Memory B cell (primary cell): Measurements from ENCODE around the gene ZFHX3.

ENCODE experiments used
- ATAC-seq: fragments of 150-1000 bp; cut with Tn5 transposase; 2 replicates; pipeline ENCODE4 v1.10.0; 2021; ENCODE audit warnings: low read depth, mild to moderate bottlenecking, moderate library complexity
- DNase-seq, 2 donors: peaks; one replicate each; pipeline ENCODE4 v3.0.0; 2022; ENCODE audit warnings: low spot score in 2 of 2
- H3K27ac Mint-ChIP-seq: one replicate; pipeline ENCODE4 v1.8.0; 2022; ENCODE audit warnings: mild to moderate bottlenecking, moderate library complexity, mixed read lengths
- H3K27me3 Mint-ChIP-seq: one replicate; pipeline ENCODE4 v1.8.0; 2022; ENCODE audit warnings: mixed read lengths
- H3K36me3 Mint-ChIP-seq: one replicate; pipeline ENCODE4 v1.8.0; 2022; ENCODE audit warnings: mild to moderate bottlenecking, mixed read lengths
- H3K4me1 Mint-ChIP-seq: one replicate; pipeline ENCODE4 v1.8.0; 2022; ENCODE audit warnings: mixed read lengths
- H3K4me3 Mint-ChIP-seq: one replicate; pipeline ENCODE4 v1.8.0; 2022; ENCODE audit warnings: mild to moderate bottlenecking, moderate library complexity, mixed read lengths
- H3K9me3 Mint-ChIP-seq: one replicate; pipeline ENCODE4 v1.8.0; 2022; ENCODE audit warnings: mixed read lengths

ZFHX3 gene

DNA sequence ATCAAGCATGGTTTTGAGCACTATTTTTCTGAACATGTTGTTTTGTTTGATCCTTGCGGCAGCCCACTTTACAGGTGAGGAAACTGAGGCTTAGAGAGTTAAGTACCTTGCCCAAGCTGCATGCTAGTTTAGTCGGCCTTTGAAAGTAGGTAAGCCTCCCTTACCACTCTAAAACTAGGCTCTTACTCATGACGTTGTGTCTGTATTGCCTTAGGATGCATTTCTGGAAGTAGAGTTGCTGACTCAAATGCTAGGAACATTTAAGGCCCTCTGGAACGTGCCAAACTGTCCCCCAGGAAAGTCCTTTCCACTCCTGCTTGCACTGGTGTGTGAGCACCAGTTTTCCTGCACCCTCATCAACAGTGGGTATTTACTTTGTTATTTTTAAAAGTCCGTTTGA, 76.6 kb downstream of the ZFHX3 start:
- Mint-ChIP-seq H3K27me3 (no peaks in the 10 kb centered on the region), H3K4me3 (no peak overlapping the region), H3K4me1 (no peaks in the 10 kb centered on the region), H3K36me3 (peaks cover 1% of the 10 kb centered on the region), H3K27ac (no peak overlapping the region), H3K9me3 (no peaks in the 10 kb centered on the region)
- DNase-seq (no peak), ATAC-seq (no peak)

DNA sequence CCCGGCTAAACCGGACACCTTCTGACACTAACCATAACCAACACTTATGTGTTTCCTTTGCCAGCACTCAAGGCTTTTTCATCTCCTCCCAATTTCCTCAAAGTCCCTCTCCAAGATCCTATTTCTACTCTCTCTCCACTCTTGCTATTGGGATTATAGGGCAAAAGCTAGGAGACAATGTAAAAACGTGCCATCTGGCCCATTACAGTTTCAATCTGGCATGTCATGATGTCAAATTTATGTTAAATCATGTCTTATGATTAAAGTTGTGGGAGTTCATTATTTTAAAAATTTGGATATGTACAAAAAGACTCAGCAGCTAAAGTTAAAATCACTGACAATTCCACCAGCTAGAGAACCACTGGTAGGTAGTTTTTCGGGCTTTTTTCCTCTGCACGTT, 77.3 kb downstream of the ZFHX3 start:
- no peaks in the 10 kb centered on the region for H3K9me3 Mint-ChIP-seq
- no peak overlapping the region for H3K4me3 Mint-ChIP-seq
- no peaks in the 10 kb centered on the region for H3K27me3 Mint-ChIP-seq
- no peaks in the 10 kb centered on the region for H3K4me1 Mint-ChIP-seq
- no peak overlapping the region for H3K27ac Mint-ChIP-seq
- H3K36me3 Mint-ChIP-seq, result peaks cover 1% of the 10 kb centered on the region
- DNase-seq (no peak), ATAC-seq (no peak)

DNA sequence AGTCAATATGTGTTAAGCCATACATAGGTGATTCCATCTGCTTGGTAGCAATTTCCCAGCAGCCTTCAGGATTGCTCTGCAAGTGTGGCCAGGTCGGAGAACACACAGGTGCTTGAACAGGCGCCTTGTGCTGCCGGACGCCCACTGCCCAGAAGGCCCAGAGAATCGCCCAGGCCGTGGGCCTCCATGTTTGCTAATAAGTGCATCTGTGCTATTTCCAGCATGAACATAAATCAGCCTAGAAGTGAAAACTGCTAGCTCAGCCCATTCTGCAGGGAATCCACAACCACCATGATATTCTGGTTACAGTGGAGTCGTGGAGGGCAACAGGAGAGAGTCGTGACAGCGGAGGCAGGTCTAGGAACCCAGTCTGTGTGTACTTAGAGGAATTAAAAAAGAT, 78.1 kb downstream of the ZFHX3 start:
- ATAC-seq, result no peak
- H3K27me3 Mint-ChIP-seq, result no peaks in the 10 kb centered on the region
- H3K4me3 Mint-ChIP-seq, result no peak overlapping the region
- no peak for DNase-seq
- H3K4me1 Mint-ChIP-seq, result no peaks in the 10 kb centered on the region
- no peak overlapping the region for H3K27ac Mint-ChIP-seq
- no peaks in the 10 kb centered on the region for H3K9me3 Mint-ChIP-seq
- peaks cover 1% of the 10 kb centered on the region for H3K36me3 Mint-ChIP-seq

DNA sequence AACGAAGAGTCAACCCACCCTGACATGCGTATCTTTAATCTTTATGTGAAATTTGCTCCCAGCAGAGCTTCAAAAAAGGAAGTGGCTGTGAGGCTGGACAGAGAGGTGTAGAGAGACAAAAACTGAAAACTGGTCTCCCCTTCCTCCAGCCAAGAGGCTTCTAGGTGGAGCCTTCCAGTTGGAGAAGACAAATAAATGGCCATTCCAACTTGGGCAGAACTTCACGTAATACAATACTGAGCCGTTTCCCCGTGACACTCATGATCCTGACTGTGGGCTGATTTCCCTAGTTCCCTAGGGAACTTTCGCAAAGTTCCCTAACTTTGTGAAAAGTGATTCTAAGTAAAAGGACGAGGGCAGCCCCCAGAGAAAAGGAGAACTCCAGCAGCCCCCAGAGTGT, 78.8 kb downstream of the ZFHX3 start:
- no peaks in the 10 kb centered on the region for H3K27me3 Mint-ChIP-seq
- ATAC-seq (no peak), DNase-seq (no peak)
- H3K9me3 Mint-ChIP-seq, result no peaks in the 10 kb centered on the region
- H3K4me3 Mint-ChIP-seq, result no peak overlapping the region
- H3K36me3 Mint-ChIP-seq, result peaks cover 1% of the 10 kb centered on the region
- no peaks in the 10 kb centered on the region for H3K4me1 Mint-ChIP-seq
- no peak overlapping the region for H3K27ac Mint-ChIP-seq

DNA sequence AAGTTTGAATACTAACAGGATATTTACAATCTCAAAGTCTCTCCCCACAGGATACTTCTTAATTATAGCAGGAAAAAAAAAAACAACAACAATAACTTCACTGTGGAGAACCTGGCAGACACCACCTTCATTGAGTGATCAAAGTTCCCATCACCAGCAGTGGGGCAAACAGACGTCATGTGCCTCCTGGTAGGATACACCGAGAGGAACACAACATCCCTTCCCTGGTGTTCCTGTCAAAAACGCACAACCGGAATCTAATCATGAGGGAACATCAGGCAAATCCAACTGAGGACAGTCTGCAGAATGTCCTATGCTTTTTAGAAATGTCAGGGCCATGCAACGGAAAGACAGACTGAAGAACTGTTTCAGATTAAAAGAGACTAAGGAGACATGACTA, 80.0 kb downstream of the ZFHX3 start:
- Mint-ChIP-seq H3K9me3 (no peaks in the 10 kb centered on the region), H3K27ac (no peak overlapping the region), H3K36me3 (peaks cover 1% of the 10 kb centered on the region), H3K27me3 (no peaks in the 10 kb centered on the region), H3K4me3 (no peak overlapping the region), H3K4me1 (no peaks in the 10 kb centered on the region)
- no peak for DNase-seq
- ATAC-seq, result no peak

DNA sequence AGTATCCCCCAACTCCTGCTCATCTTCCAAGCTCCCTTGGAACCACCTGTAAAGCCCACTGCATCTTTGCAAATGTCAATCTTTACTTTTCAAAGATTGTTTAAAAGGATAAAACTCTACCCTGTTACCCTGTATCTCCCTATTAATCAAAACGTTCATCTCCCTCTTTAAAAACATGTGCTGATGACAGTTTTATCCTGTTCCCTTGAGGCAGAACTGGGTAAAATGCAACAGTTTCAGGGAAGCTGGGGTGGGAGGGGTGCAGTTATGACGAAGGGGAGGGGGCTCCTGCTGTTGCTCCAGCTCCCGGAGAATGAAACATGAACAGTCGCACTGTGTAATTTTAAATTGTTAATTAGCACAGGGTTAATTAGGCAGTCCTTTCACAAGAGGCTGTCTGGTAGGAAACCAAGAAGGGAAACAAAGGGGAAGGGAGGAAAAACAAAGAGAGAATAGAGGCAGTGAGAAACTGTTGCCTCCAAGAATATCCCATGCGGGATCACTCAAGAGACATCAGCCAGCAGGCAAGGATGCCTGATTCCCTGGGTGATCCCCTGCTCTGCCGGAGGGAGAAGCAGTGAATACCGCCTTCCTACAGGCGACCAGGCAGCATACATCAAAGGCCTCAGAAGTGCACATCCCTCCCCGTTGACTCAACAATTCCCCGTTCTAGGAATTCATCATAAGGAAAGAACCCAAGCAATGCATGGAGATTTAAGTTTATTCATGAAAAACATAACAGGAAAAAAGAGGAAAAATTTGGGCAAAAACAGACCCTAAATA, 84.2 kb downstream of the ZFHX3 start:
- DNase-seq, result no peak
- no peaks in the 10 kb centered on the region for H3K9me3 Mint-ChIP-seq

DNA sequence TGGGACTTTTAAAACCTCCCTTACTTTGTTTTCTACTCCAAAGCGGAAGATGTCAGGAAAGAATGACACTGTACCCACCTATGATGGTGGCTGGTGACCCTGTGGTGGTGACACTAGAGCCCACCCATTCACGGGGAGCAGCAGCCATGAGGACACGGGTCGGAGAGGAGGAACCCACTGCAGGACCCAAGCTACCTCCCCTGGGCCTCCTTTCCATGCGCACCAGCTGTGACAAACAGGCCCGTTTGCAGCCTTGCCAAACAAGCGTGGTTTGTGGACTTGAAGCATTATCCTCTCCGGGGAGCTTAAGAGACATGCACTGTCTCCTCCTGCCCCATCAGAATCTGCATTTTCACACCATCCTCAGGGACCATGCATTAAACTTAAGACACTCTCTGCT, 85.6 kb downstream of the ZFHX3 start:
- ATAC-seq (no peak), DNase-seq (no peak)
- no peak overlapping the region for H3K27ac Mint-ChIP-seq
- H3K4me1 Mint-ChIP-seq, result no peaks in the 10 kb centered on the region
- H3K36me3 Mint-ChIP-seq, result peaks cover 7% of the 10 kb centered on the region
- H3K27me3 Mint-ChIP-seq, result no peaks in the 10 kb centered on the region
- no peaks in the 10 kb centered on the region for H3K9me3 Mint-ChIP-seq
- H3K4me3 Mint-ChIP-seq, result no peak overlapping the region

More for the DNA sequence above, 84.2 kb downstream of the ZFHX3 start:
- H3K27ac Mint-ChIP-seq, result no peak overlapping the region
- no peaks in the 10 kb centered on the region for H3K4me1 Mint-ChIP-seq
- H3K27me3 Mint-ChIP-seq, result no peaks in the 10 kb centered on the region
- ATAC-seq, result no peak
- no peak overlapping the region for H3K4me3 Mint-ChIP-seq
- peaks cover 4% of the 10 kb centered on the region for H3K36me3 Mint-ChIP-seq

DNA sequence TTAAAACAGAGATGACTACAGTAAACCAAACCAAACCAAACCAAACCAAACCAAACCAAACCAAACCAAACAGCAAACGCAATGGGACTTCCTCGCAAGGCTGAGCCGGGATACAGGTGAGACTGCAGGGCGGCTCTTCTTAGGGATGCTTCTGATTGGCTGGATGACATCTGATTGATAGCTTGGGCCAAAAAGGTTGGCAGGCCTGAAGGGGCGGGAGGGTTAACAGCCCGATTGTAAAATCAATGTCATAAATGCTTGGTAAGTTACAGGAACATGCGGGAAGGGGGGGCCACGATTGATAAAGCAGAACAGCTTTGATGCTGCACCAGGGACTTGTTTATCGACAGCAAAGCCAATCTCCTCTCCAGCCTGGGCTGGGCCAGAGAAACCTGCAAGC, 86.1 kb downstream of the ZFHX3 start:
- Mint-ChIP-seq H3K27me3 (no peaks in the 10 kb centered on the region), H3K4me3 (no peak overlapping the region), H3K36me3 (peaks cover 7% of the 10 kb centered on the region), H3K9me3 (no peaks in the 10 kb centered on the region), H3K27ac (no peak overlapping the region), H3K4me1 (no peaks in the 10 kb centered on the region)
- DNase-seq (no peak), ATAC-seq (no peak)

DNA sequence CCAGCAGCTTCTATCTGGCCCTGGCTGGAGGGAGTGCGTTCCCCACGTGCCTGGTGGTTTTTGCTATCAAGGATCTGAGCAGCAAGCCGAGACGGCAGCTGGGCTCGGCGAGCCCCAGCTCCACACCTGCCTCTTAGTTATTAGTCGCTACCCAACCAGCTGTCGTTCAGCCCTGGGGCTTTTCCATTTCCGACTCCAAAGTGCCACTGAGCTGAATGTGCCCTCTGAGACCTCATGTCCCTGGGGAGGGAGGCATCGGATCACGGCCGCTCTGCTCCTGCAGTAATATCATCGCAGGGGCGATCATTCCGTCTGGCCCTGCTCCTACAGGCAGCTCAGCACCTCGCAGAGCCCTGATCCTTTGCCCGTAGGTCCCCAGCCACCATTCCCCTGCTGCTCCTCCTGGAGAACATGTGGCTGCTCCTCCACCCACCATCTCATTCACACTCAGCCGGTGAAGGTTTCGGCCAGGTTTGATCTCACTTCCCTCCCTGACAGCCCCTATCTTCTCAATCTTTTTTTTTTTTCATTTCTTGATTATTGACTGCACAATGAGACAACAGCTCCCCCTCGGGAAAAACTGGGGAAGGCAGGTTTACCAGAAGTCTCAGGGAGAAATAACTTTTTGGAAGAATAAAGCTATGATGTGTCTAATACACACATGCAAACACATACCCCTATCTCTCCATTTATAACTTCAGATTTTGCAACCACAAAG, 86.7 kb downstream of the ZFHX3 start:
- H3K36me3 Mint-ChIP-seq, result peaks cover 7% of the 10 kb centered on the region
- H3K4me1 Mint-ChIP-seq, result no peaks in the 10 kb centered on the region
- H3K4me3 Mint-ChIP-seq, result no peak overlapping the region
- ATAC-seq (no peak), DNase-seq (no peak)
- no peak overlapping the region for H3K27ac Mint-ChIP-seq
- H3K9me3 Mint-ChIP-seq, result no peaks in the 10 kb centered on the region
- no peaks in the 10 kb centered on the region for H3K27me3 Mint-ChIP-seq

DNA sequence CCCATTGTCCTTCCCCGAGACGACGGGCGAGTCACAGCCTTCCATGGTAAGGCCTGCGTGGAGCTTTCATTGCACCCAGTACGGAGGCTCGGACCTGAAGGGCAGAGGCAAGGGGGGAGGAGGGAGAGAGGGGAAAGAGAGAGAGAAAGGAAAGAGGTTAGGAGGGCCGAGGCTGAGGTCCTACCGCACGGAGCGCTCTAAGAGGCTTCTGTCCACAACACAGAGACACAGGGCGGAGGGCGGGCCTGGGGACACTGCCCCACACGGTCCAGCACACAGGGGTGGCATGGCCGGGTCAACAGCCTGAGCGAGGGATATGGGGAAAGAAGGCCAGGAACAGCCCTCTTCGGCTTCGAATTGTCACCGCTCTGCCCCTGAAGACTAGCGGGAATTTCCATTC, 87.8 kb downstream of the ZFHX3 start:
- DNase-seq (no peak), ATAC-seq (no peak)
- Mint-ChIP-seq H3K36me3 (peaks cover 9% of the 10 kb centered on the region), H3K27ac (no peak overlapping the region), H3K4me1 (no peaks in the 10 kb centered on the region), H3K27me3 (no peaks in the 10 kb centered on the region), H3K9me3 (peaks cover 2% of the 10 kb centered on the region), H3K4me3 (no peak overlapping the region)

DNA sequence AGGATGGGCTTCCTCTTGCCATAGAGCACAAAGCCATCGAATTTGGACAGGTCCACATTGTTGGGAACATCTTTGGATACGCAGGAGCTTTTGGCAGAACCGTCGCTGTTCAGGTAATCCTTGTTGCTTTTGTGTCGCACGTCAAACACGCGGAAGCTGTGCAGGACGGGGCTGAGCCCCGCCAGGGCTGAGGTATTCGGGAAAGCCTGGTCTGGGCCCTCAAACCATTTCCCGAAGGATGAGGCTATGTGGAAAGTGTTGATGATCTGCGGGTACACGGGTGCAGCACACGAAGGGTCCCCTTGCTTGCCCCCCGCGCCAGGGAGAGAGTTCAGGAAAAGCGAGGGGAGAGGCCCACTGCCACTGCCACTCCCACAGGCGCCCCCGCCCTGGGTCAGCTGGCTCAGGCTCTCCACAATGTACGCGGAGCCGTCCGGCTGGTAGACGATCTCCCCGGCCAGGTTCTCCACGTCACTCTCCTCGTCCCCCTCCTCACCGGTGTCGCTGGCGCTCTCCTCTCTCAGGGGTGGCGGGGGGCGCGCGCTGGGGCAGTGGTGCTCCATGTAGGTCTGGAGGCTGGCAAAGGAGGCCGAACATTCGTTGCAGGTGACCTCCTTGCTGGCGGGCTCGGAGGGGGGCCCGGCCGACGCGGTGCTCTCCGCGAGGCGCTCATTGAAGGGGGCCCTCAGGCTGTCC, 88.5 kb downstream of the ZFHX3 start:
- Mint-ChIP-seq H3K9me3 (peaks cover 2% of the 10 kb centered on the region), H3K27me3 (no peaks in the 10 kb centered on the region), H3K27ac (no peak overlapping the region), H3K4me1 (no peaks in the 10 kb centered on the region), H3K36me3 (peaks cover 9% of the 10 kb centered on the region), H3K4me3 (no peak overlapping the region)
- ATAC-seq (no peak), DNase-seq (no peak)

DNA sequence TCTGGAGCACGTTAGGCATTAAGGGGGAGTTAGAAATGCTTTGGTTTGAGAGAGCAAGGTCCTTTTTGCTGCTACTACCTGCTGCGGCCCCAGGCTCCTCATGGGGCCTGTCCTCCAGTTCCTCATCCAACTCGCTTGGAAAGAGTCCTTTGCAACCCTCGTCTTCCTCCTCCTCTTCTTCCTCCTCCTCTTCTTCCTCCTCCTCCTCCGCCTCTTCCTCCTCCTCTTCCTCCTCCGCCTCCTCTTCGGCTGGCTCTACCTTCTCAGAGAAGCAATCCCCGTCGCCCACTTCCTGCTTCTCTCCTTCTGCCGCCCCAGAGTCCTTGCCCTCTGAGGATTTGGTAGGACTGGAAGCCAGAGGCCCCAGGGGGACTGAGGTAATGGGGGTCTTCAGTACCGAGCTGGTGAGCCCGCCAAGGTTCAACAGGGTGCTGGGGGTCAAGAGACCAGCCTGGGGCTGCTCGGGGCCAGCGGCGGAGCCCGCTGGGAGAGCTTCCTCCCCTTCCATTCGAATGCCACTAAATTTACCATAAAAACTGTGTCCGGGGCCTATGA, 89.3 kb downstream of the ZFHX3 start:
- Mint-ChIP-seq H3K27me3 (no peaks in the 10 kb centered on the region), H3K27ac (no peak overlapping the region), H3K9me3 (peaks cover 2% of the 10 kb centered on the region), H3K36me3 (peaks cover 9% of the 10 kb centered on the region), H3K4me3 (no peak overlapping the region), H3K4me1 (no peaks in the 10 kb centered on the region)
- DNase-seq (no peak), ATAC-seq (no peak)

DNA sequence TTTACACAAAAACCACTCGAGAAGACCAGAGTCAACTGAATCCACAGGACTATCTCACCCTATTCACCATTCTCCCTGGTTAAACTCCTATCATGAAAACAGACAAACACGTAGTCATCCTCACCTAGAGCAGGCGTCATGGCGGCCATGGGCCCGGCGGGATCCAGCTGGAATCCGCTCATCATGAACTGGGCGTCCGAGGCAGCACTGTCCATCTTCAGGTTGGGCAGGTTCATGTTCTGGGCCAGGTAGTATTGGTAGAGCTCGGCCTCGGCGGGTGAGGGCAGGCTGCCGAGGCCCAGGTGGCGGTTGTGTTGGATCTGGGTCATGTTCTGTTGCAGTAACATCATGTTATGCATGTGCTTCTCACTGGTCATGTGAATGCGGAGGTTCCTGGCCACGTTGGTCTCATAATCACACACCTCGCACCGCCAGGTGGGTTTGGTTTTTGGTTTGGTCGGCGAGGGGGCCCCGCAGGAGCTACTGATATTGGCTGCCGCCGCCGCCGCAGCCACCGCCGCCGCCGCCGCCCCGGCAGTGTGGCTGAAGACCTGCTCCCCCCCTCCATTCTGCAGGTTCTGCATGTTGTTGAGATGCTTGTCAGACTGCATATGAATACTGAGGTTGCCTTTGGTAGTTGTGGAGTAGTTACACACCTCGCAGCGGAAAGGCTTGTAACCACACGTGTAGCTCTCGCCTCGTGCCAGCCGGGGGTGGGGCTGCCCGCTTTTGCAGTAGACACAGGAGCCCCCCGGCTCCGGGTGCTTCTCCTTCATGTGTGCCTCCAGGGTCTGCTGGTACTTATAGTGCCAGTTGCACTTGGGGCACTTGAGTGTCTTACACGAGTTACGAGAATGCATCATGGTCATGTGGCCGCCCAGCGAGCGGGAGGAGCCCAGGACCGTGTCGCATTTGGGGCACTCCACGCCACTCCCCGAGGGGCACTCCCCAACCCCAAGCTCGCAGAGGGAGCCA, 90.3 kb downstream of the ZFHX3 start:
- Mint-ChIP-seq H3K4me3 (no peak overlapping the region), H3K27me3 (no peaks in the 10 kb centered on the region), H3K27ac (no peak overlapping the region), H3K36me3 (peaks cover 9% of the 10 kb centered on the region), H3K4me1 (no peaks in the 10 kb centered on the region), H3K9me3 (peaks cover 2% of the 10 kb centered on the region)
- ATAC-seq (no peak), DNase-seq (no peak)
